ENCODE measurements around the gene KAZALD1.

The KAZALD1 gene

DNA sequence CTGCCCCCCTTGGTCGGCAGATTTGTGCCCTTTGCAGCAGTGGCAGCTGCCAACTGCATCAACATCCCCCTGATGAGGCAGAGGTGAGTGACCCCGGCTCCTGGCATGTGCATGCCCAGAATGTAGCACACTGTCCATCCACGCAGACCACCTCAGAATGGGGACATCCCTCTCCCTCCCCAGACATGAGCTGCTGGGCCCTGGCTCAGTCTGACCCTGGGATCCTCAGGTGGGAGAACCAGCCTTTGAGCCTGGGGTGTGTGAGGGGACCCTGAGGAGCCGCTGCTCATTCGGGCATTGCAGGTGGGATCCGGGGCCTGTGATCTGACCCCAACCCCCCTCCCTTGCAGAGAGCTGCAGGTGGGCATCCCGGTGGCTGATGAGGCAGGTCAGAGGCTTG is 25.1 kb upstream of the KAZALD1 start:
- Histone ChIP-seq H3K4me3 (ENCODE audit: insufficient read depth in 1 of 2, low read depth in 1 of 2, low read length in 2 of 2) (no peak overlapping the region), H2BK5ac (ENCODE audit: low read depth, low read length, poor library complexity, severe bottlenecking) (no peak overlapping the region), H3K79me1 (replicated peaks; ENCODE audit: low read length, poor library complexity, severe bottlenecking) (peaks cover 39% of the 10 kb centered on the region), H2BK12ac (ENCODE audit: low read length in 2 of 2) (no peak overlapping the region), H2AFZ (ENCODE audit: low read depth, low read length) (no peak overlapping the region), H3K18ac (ENCODE audit: low read depth in 1 of 2, low read length in 2 of 2) (no peak overlapping the region), H4K91ac (ENCODE audit: low read length) (no peak overlapping the region), H3K4me2 (ENCODE audit: low read length, poor library complexity, severe bottlenecking) (no peak overlapping the region), H3K9me3 (ENCODE audit: control insufficient read depth, low read length) (no peaks in the 10 kb centered on the region), H3K27me3 (ENCODE audit: control insufficient read depth in 1 of 2, insufficient read depth in 1 of 2, low read length in 2 of 2) (no peaks in the 10 kb centered on the region), H3K9ac (ENCODE audit: low read length) (no peak overlapping the region), H3K4me1 (ENCODE audit: control insufficient read depth, insufficient read depth, low read depth, low read length) (peaks cover 4% of the 10 kb centered on the region), H3K4ac (ENCODE audit: low read depth in 1 of 2, low read length in 2 of 2) (no peak overlapping the region), H3K23ac (ENCODE audit: low read length in 2 of 2) (no peak overlapping the region), H3K14ac (ENCODE audit: low read length in 2 of 2) (no peak overlapping the region), H2AK5ac (ENCODE audit: low read length, severe bottlenecking) (no peak overlapping the region), H2BK120ac (ENCODE audit: low read depth, low read length) (no peak overlapping the region), H4K8ac (ENCODE audit: low read length) (no peak overlapping the region), H3K27ac (ENCODE audit: low read length, poor library complexity, severe bottlenecking) (no peak overlapping the region), H2BK15ac (ENCODE audit: low read depth, poor library complexity, severe bottlenecking) (no peak overlapping the region), H3K36me3 (ENCODE audit: control insufficient read depth in 1 of 2, insufficient read depth in 2 of 2, low read depth in 1 of 2, low read length in 2 of 2) (peaks cover 61 to 62% of the 10 kb centered on the region in 2 experiments)
- no peak for DNase-seq
- 85% methylated on average over 6 of the region's 7 CpGs for WGBS

DNA sequence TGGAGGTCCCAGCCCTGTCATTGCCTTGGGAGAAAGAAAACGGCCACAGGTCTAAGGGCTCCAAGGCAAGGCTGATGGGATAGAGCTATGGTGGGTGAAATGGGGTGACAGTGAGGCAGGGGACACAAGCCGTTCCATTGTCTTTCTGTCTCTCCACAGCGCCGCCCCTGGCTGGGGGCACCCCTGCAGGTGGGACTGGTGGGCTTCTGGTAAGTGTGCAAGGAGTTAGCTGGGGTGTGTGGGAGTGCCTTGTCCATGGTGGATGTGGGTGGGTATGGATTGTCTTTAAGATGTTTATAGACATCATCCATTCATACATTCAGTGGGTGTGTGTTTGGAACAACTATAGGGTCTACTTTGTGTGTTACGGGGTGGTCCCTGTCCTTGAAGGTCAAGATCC is 23.3 kb upstream of the KAZALD1 start:
- Histone ChIP-seq H2BK12ac (ENCODE audit: low read length in 2 of 2) (no peak overlapping the region), H3K4me2 (ENCODE audit: low read length, poor library complexity, severe bottlenecking) (no peak overlapping the region), H3K23ac (ENCODE audit: low read length in 2 of 2) (no peak overlapping the region), H2BK15ac (ENCODE audit: low read depth, poor library complexity, severe bottlenecking) (no peak overlapping the region), H3K4me1 (ENCODE audit: control insufficient read depth, insufficient read depth, low read depth, low read length) (peaks cover 5% of the 10 kb centered on the region), H2BK5ac (ENCODE audit: low read depth, low read length, poor library complexity, severe bottlenecking) (no peak overlapping the region), H2AFZ (ENCODE audit: low read depth, low read length) (no peak overlapping the region), H3K4me3 (ENCODE audit: insufficient read depth in 1 of 2, low read depth in 1 of 2, low read length in 2 of 2) (no peak overlapping the region), H3K9ac (ENCODE audit: low read length) (no peak overlapping the region), H3K14ac (ENCODE audit: low read length in 2 of 2) (no peak overlapping the region), H3K79me1 (replicated peaks; ENCODE audit: low read length, poor library complexity, severe bottlenecking) (peaks cover 39% of the 10 kb centered on the region), H2BK120ac (ENCODE audit: low read depth, low read length) (no peak overlapping the region), H4K8ac (ENCODE audit: low read length) (peak overlapping the region; percentile 12), H3K27me3 (ENCODE audit: control insufficient read depth in 1 of 2, insufficient read depth in 1 of 2, low read length in 2 of 2) (no peaks in the 10 kb centered on the region), H4K91ac (ENCODE audit: low read length) (no peak overlapping the region), H2AK5ac (ENCODE audit: low read length, severe bottlenecking) (no peak overlapping the region), H3K36me3 (ENCODE audit: control insufficient read depth in 1 of 2, insufficient read depth in 2 of 2, low read depth in 1 of 2, low read length in 2 of 2) (peaks cover 61 to 62% of the 10 kb centered on the region in 2 experiments), H3K18ac (ENCODE audit: low read depth in 1 of 2, low read length in 2 of 2) (no peak overlapping the region), H3K27ac (ENCODE audit: low read length, poor library complexity, severe bottlenecking) (no peak overlapping the region), H3K4ac (ENCODE audit: low read depth in 1 of 2, low read length in 2 of 2) (no peak overlapping the region), H3K9me3 (ENCODE audit: control insufficient read depth, low read length) (no peaks in the 10 kb centered on the region)
- WGBS: 62% methylated on average over 5 of the region's 5 CpGs
- no peak for DNase-seq

DNA sequence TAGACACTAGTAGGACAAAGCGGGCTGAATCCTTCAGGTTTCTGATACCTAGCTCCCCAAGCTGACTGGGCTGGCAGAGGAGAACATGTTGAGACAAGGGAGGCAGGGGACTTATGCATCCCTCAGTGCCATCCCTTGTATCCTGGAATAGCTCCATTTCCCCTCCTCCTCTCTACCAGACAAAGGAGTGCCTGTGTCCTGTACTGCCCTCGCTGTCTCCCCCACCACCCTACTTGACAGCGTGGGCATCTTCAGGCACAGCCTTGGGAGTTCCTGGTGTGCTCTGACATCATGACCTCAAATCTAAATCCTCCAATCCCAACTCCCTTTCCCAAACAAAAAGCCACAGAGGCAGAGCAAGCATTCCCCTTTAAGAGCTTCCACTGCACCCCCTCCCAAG is 21.7 kb upstream of the KAZALD1 start:
- 82% methylated on average over 3 of the region's 3 CpGs for WGBS

DNA sequence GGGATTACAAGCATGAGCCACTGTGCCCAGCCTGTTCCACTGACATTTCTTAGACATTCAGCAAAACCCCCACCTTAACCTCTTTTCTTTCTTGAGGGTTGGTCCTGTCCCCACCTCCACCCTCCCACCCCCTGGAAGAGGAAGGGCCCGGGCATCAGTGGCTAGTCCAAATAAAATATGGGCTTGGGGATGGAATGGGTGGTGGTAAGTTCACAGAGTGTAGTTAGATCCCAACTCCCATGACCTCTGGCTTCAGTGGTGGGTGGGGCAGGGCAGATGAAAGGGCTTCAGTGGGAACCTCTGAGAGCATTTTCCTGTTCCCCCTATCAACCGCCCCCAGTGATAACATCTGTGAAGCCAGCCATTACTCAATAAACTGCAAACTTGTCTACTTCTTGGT is 20.9 kb upstream of the KAZALD1 start:
- no peak for DNase-seq
- Histone ChIP-seq H3K4ac (ENCODE audit: low read depth in 1 of 2, low read length in 2 of 2) (no peak overlapping the region), H4K91ac (ENCODE audit: low read length) (no peak overlapping the region), H2AFZ (ENCODE audit: low read depth, low read length) (no peak overlapping the region), H2BK12ac (ENCODE audit: low read length in 2 of 2) (no peak overlapping the region), H3K4me2 (ENCODE audit: low read length, poor library complexity, severe bottlenecking) (no peak overlapping the region), H3K14ac (ENCODE audit: low read length in 2 of 2) (no peak overlapping the region), H3K9ac (ENCODE audit: low read length) (no peak overlapping the region), H2BK15ac (ENCODE audit: low read depth, poor library complexity, severe bottlenecking) (no peak overlapping the region), H2AK5ac (ENCODE audit: low read length, severe bottlenecking) (no peak overlapping the region), H3K18ac (ENCODE audit: low read depth in 1 of 2, low read length in 2 of 2) (no peak overlapping the region), H2BK5ac (ENCODE audit: low read depth, low read length, poor library complexity, severe bottlenecking) (no peak overlapping the region), H2BK120ac (ENCODE audit: low read depth, low read length) (no peak overlapping the region), H3K79me1 (replicated peaks; ENCODE audit: low read length, poor library complexity, severe bottlenecking) (peaks cover 26% of the 10 kb centered on the region), H3K36me3 (ENCODE audit: control insufficient read depth in 1 of 2, insufficient read depth in 2 of 2, low read depth in 1 of 2, low read length in 2 of 2) (peaks cover 47% of the 10 kb centered on the region in 2 experiments), H3K4me3 (ENCODE audit: insufficient read depth in 1 of 2, low read depth in 1 of 2, low read length in 2 of 2) (no peak overlapping the region), H3K4me1 (ENCODE audit: control insufficient read depth, insufficient read depth, low read depth, low read length) (peaks cover 5% of the 10 kb centered on the region), H4K8ac (ENCODE audit: low read length) (no peak overlapping the region), H3K23ac (ENCODE audit: low read length in 2 of 2) (no peak overlapping the region), H3K9me3 (ENCODE audit: control insufficient read depth, low read length) (no peaks in the 10 kb centered on the region), H3K27me3 (ENCODE audit: control insufficient read depth in 1 of 2, insufficient read depth in 1 of 2, low read length in 2 of 2) (no peaks in the 10 kb centered on the region), H3K27ac (ENCODE audit: low read length, poor library complexity, severe bottlenecking) (no peak overlapping the region)
- 5% methylated on average over 1 of the region's 2 CpGs for WGBS

More for the DNA sequence above, 21.7 kb upstream of the KAZALD1 start:
- Histone ChIP-seq H2BK15ac (ENCODE audit: low read depth, poor library complexity, severe bottlenecking) (no peak overlapping the region), H3K23ac (ENCODE audit: low read length in 2 of 2) (no peak overlapping the region), H4K91ac (ENCODE audit: low read length) (no peak overlapping the region), H3K18ac (ENCODE audit: low read depth in 1 of 2, low read length in 2 of 2) (no peak overlapping the region), H3K4ac (ENCODE audit: low read depth in 1 of 2, low read length in 2 of 2) (no peak overlapping the region), H4K8ac (ENCODE audit: low read length) (no peak overlapping the region), H2BK120ac (ENCODE audit: low read depth, low read length) (no peak overlapping the region), H3K27ac (ENCODE audit: low read length, poor library complexity, severe bottlenecking) (no peak overlapping the region), H3K36me3 (ENCODE audit: control insufficient read depth in 1 of 2, insufficient read depth in 2 of 2, low read depth in 1 of 2, low read length in 2 of 2) (peaks cover 55% of the 10 kb centered on the region in 2 experiments), H3K27me3 (ENCODE audit: control insufficient read depth in 1 of 2, insufficient read depth in 1 of 2, low read length in 2 of 2) (no peaks in the 10 kb centered on the region), H3K79me1 (replicated peaks; ENCODE audit: low read length, poor library complexity, severe bottlenecking) (peaks cover 34% of the 10 kb centered on the region), H3K9ac (ENCODE audit: low read length) (no peak overlapping the region), H2BK5ac (ENCODE audit: low read depth, low read length, poor library complexity, severe bottlenecking) (no peak overlapping the region), H2AFZ (ENCODE audit: low read depth, low read length) (no peak overlapping the region), H3K4me3 (ENCODE audit: insufficient read depth in 1 of 2, low read depth in 1 of 2, low read length in 2 of 2) (no peak overlapping the region), H3K9me3 (ENCODE audit: control insufficient read depth, low read length) (no peaks in the 10 kb centered on the region), H2BK12ac (ENCODE audit: low read length in 2 of 2) (no peak overlapping the region), H2AK5ac (ENCODE audit: low read length, severe bottlenecking) (no peak overlapping the region), H3K14ac (ENCODE audit: low read length in 2 of 2) (no peak overlapping the region), H3K4me1 (ENCODE audit: control insufficient read depth, insufficient read depth, low read depth, low read length) (peaks cover 5% of the 10 kb centered on the region), H3K4me2 (ENCODE audit: low read length, poor library complexity, severe bottlenecking) (no peak overlapping the region)
- DNase-seq: no peak

All from mesenchymal stem cell (in vitro differentiated cells and primary cell).